Stimulated activated CD4-positive, alpha-beta T cell treated with anti-CD3 and anti-CD28 coated beads, Interleukin-12 subunit alpha, Interleukin-12 subunit beta, amount 100 ng/mL, for 4 hours (primary cell): ENCODE data around the gene SPEN.

Source experiments
- DNase-seq: peaks from one replicate; pipeline ENCODE4 v3.0.0-alpha.2; 2020

SPEN gene

GRCh38 chr1:15939181-15940109 is 91.9 kb downstream of the SPEN start:
- DNase-seq, result no peak

GRCh38 chr1:15940110-15941043 is 92.9 kb downstream of the SPEN start:
- DNase-seq, result no peak

DNA sequence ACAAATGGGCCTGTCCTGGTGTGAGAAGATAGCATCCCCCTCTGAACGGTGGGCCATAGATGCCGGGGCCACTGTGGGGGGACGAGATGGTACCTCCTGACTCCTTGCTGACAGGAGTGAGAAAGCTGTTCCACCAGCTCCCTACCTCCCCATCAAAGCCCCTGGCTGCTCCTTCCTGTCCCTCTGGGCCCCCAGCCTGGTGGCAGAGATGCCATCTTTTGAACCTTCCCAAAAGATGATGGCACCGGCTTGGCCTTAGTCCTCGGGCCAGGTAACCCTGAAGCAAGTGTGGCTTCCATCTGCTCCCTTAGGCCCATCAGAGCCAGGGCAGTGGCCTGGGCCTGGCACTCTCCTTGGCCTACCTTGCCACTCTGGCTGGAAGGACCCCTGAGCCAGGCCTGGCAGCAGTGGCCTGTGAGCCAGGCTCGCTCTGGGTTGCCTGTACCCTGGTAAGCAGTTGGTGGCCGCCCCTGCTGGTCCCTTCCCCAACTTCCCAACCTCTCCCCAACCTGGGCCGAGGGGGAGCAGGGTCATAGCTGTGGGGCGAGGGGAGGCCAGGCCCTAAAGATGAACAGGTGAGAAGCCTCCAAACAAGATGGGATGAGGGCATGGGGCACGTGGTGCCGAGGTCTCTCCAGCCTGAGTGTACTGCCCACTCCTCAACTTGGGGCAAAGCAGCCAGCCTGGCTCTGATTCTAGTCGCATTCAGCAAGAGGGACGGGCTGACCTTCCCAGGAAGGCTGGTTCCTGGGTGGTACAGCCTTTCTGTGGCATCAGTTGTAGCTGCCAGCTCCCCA is 93.7 kb downstream of the SPEN start:
- DNase-seq, result no peak

DNA sequence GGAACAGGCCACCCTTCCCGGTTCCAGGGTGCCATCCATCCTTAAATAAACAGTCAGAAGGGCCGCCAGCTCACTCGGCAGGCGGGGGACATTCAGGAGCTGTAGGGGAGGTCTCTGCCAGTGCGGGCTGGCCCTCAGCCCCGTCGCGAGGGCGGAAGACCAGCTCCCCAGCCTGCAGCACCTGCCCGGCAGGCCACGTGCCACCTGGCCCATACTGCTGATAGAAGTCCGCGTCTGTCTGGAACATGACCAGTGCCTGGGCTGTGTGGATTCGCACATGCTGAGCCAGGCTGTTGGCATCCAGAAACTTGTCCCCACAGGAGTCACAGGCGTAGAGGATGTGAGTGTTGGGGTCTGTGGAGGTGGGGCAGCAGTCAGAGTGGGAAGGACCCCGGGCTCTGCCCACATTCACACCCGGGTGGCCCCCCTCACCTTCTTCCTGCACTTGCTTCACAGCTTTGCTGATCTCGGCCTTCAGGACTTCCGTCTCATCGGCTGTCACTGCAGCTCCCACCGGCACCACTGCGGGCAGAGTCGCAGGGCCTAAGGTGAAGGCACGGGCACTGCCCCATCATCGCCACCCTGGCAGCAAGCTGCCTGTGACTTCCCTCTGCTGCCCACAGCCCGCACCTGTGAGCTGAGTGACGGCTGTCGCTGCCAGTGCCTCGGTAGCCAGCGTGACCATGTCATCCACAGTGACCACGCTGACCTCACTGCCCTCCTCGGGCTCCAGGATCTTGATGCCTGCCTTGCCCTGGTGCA is 94.6 kb downstream of the SPEN start:
- no peak for DNase-seq

- no peak for DNase-seq
These were observed 95.3 kb downstream of the SPEN start for GRCh38 chr1:15942661-15943327.

DNA sequence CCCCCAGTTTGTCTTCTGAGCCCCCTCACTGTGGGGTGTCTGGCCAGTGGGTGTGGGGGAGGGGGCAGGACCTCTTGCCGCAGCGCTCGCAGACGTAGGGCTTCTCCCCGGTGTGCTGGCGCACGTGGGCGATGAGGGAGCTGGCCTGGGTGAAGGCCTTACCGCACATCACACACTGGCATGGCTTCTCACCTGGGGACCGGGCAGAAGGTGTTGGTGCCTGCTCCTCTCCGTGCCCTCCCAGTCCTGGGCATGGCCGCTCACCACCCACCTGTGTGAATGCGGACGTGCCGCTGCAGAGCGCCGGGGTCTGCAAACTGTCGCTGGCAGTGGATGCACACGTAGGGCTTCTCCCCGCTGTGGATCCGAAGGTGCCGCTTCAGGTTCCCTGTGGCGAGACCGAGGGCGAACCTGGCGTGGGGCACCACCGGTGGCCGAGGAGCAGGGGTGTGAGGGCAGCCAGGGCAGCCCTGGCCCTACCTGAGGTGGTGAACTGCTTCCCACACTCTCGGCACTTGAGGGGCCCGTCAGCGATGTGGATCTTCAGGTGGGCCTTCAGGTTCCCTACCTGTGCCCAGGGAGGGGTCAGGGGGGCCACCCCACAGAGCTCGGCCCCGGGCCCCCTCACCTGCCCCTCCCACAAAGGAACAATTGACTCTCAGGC is 96.0 kb downstream of the SPEN start:
- DNase-seq, result no peak

GRCh38 chr1:15943992-15944307 is 96.4 kb downstream of the SPEN start:
- no peak for DNase-seq

DNA sequence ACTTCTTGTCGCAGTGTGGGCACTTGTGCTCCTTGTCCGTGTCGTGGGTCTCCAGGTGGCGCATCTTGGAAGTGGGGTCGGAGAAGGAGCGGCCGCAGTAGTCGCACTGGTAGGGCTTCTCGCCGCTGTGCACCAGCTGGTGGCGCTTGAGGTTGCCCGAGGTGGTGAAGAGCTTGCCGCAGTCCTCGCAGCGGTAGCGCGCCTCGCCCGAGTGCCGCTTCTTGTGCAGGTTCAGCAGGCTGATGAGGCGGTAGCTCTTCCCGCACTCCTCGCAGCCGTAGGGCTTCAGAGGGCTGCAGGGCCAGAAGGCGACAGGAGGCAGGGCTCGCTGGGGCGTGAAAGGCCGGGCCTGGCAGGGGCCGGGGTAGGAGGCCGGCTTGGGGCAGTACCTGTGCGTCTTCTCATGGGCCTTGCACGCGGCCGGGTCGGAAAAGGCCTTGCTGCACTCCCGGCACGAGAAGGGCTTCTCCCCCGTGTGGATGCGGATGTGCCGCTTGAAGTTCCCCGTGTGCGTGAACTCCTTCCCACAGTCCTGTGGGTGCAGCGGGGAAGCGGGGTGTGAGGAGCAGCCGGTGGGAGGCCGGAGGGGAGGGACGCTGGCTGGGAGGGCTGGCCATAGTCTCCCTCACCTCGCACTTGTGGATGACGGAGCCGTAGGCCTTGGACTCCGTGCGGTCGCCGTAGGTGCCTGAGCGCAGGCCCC is 97.0 kb downstream of the SPEN start:
- no peak for DNase-seq

- DNase-seq, result no peak
These were observed 97.7 kb downstream of the SPEN start for GRCh38 chr1:15945011-15945831.

DNA sequence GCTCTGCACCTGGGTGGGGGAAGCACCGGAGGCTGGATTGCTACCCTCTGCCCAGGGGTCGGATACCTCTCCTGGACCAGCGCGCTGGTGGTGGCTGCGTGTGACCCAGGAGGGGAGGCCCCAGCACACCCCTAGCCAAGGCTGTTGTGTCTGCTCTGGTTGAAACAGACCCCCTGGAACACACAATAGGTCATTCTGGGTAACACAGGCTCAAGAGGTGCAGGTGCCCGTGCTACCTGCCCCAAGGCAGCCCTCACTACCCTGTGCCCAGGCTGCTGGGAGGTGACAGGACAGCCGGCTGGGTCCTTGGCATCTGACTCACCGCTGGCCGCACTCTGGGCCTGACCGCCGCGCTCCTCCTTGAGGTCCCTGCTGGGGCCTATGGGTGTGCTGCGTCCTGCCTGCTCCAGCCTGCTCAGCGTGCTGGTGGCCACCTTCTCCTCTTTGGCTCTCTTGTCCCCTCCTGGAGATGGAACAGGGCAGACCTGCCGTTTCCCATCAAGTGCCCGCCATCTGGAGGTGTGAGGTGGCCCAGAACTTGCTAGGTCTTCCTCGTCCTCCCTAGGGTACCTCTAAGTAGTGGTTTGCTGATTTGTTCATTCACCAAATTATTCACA is 98.4 kb downstream of the SPEN start:
- no peak for DNase-seq

DNA sequence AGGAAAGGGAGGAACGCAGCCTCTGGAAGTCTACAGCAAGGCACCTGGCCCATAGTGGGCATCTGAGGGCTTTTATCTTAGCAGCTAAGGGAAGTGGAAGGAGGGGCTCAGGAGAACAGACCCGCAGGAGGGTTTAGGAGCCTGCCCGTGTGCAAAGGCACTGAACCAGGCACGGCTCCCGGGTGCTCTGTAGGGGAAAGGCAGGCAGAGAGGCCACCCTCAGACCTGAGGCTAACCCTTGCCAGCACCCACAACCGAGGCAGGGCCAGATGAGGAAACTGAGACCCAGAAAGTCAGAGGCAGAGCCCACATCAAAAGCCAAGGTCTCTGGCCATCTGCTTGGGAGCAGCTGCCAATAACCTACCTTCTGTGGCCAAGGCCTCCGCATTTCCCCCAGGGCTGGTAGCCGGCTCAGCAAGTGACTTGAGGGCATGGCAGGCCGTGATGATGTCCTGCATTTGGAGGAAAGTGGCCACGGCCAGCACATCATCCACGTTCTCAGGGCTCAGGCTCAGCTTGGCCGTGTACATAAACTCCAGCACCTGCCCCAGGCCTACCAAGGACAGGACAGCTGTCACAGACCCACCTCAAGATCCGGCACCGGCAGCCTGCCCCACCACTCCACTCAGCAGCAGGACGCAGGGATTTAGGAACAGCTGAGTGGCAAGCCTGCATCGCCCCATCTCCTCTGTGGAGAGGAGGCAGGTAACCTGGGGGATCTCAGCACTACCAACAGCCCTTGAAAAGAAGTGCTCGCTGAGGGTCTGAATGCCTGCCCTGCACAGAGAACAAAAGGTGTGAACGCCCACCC is 99.3 kb downstream of the SPEN start:
- no peak for DNase-seq

- DNase-seq, result no peak
These were observed 100.0 kb downstream of the SPEN start for GRCh38 chr1:15947382-15948090.

DNA sequence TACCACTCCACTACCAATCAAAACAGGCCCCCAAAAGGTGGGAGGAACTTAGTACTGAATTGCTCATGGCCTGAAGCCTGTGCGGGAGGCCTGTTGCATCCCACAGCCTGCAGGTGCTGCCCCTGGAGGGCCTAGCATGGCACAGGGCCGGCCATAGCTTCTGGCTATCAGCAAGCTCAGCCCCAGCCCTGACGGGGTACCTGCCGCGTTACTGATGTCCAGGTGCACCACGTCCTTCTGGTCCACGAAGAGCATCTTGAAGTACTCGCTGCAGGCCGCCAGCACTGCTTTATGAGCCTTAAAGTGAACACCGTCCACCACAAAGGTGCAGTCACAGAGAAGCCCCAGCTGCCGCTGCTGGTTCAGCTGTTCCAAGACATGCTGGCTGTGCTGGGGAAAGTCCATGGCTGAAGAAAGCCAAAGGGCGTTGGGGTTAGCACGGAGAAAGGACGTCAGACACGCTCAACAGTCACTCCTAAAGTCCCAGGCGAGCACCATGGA is 100.6 kb downstream of the SPEN start:
- no peak for DNase-seq

DNA sequence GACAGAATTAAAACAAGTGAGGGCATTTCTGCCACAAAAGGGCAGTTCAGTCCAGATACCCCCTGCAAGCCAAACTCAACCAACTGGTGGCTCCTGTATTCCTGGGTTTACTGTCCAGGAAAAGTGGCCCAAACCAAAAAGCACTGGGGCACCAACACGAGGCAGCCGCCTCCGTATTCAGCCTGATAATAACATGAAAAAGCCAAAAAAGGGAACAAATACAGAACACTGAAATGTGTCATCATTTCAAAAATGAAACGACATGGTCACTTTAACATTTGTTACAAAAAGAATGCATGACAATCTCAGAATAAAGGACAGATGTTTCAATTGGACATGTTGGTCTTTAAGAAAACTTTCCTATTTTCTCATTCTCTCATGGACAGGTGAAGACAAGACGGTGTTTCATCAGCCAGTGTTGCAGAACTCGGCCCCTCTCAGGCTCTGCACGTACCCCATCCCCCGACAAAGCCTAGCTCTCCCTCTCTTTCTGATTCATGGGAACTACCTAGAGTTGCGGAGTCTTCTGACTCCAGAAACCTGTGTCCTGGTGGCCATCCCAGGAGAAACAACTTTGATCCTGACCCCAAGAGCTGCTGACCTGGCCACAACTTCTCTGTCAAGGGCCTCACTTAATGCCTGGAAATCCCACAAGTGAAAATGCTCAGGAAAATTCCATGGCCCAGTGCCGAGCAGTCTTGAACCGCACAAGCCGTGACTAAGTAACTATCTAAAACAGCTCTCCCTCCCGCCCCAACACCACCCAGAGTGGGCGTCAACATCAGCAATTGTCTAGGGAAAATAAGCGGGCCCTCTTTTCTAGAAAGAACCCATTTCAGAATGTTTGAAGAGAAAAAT is 101.3 kb downstream of the SPEN start:
- DNase-seq, result no peak

GRCh38 chr1:15949453-15950245 is 102.1 kb downstream of the SPEN start:
- peak; percentile 75 for DNase-seq
